Activated T-helper 2 cell treated with anti-CD3 and anti-CD28 coated beads, Interferon-gamma antibody, Interleukin-2, Interleukin-4, amounts not matched to agents 10 μg/mL and 5 μg/mL and 100 μg/mL, durations not matched to agents 14 hours and 24 hours and 36 hours (primary cell): Measurements from ENCODE around the gene YJU2. TPM values are rescaled to one million over a fixed set of nuclear protein-coding genes. Genes with fewer than 3 reads are reported as not detected.
A peak's percentile ranks its signal among the peaks of the same experiment; 100 is the strongest.
"Not testable (repeated sequence)": the region's sequence is repeated elsewhere in the genome, so short reads cannot be mapped to it uniquely, and the experiment has no call there.

Experiments
- DNase-seq: peaks from one replicate; pipeline ENCODE4 v3.0.0; 2021; ENCODE audit warnings: low spot score
- H3K27ac Mint-ChIP-seq: one replicate; pipeline ENCODE4 v1.8.0; 2021; ENCODE audit warnings: mixed read lengths
- H3K27me3 Mint-ChIP-seq: one replicate; pipeline ENCODE4 v1.8.0; 2021; ENCODE audit warnings: low read depth, mixed read lengths
- H3K36me3 Mint-ChIP-seq: one replicate; pipeline ENCODE4 v1.8.0; 2021; ENCODE audit warnings: low read depth, mixed read lengths
- H3K4me1 Mint-ChIP-seq: one replicate; pipeline ENCODE4 v1.8.0; 2021; ENCODE audit warnings: low read depth, mixed read lengths
- H3K4me3 Mint-ChIP-seq: one replicate; pipeline ENCODE4 v1.8.0; 2021; ENCODE audit warnings: low read depth, mild to moderate bottlenecking, moderate library complexity, mixed read lengths
- H3K9me3 Mint-ChIP-seq: one replicate; pipeline ENCODE4 v1.8.0; 2021; ENCODE audit warnings: mixed read lengths
- intact Hi-C: fragments of 100-400 bp; cut with micrococcal nuclease; formaldehyde crosslinking; loops from one replicate; pipeline ENCODE4 v1.15.1; 2023
- total RNA-seq: library from RNA; stranded (reverse); gene quantifications from 2 replicates; pipeline ENCODE4 v1.2.3, GENCODE V29; 2022

Gene YJU2
- total RNA-seq, 1 donor from 2014 or later = 29.7 TPM

DNA sequence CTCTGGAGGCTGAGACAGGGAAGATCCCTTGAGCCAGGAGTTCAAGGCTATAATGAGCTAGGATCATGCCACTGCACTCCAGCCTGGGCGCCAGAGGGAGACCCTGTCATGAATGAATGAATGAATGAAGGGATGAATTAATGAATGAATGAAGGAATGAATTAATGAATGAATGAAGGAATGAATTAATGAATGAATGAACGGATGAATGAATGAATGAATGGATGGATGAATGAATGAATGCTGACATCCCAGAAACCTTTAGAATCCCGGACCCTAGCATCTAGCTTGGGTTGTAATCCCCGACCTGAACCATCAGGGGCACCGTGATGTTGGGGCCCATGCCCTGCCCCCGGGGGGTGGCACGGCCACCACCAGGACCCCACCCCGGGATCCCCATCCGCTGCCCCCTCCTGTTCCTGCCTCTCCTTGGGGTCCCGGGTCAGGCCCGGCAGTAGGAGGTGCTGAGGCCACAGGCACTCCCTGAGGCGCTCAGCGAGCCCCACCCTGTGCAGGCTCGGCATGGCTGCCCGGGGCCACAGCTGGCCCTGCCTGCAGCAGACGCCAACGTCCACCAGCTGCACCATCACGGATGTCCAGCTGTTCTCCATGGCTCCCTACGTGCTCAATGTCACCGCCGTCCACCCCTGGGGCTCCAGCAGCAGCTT is 14.1 kb upstream of the YJU2 start:
- H3K9me3 Mint-ChIP-seq = no peaks in the 10 kb centered on the region
- no peak for DNase-seq
- no peak overlapping the region for H3K4me3 Mint-ChIP-seq
- intact Hi-C loops = no loop called here
- H3K27ac Mint-ChIP-seq = no peak overlapping the region
- no peaks in the 10 kb centered on the region for H3K27me3 Mint-ChIP-seq
- H3K4me1 Mint-ChIP-seq = peaks cover 2% of the 10 kb centered on the region
- peaks cover 6% of the 10 kb centered on the region for H3K36me3 Mint-ChIP-seq

DNA sequence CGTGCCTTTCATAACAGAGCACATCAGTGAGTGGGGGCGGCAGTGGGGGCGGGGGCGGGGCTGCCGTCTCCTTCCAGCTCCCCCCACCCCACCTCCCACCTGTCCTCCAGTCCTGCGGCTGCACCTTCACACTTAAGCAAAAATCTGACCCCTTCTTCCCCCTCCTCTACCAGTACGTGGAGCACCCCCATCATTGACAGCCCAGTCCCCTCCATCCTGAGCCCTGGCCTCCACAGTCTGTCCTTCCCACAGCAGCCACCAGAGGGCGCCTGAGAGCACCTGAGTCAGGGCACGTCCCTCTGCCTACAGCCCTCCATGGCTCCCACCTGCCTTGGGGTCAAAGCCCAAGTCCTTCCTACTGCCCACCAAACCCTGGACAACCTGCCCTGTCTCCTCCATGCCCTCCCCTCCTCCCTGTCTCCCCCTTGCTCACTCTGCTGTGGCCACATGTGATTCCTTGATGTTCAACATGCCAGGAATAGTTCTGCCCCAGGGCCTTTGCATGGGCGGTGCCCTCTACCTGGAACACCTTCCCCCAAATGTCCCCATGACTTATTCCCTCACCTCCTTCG is 13.5 kb upstream of the YJU2 start:
- Mint-ChIP-seq H3K36me3 (peaks cover 6% of the 10 kb centered on the region), H3K9me3 (no peaks in the 10 kb centered on the region), H3K4me1 (peaks cover 2% of the 10 kb centered on the region), H3K4me3 (no peak overlapping the region), H3K27me3 (no peaks in the 10 kb centered on the region), H3K27ac (peak overlapping the region; percentile 56)
- intact Hi-C loops = no loop called here
- peak; percentile 53 for DNase-seq

DNA sequence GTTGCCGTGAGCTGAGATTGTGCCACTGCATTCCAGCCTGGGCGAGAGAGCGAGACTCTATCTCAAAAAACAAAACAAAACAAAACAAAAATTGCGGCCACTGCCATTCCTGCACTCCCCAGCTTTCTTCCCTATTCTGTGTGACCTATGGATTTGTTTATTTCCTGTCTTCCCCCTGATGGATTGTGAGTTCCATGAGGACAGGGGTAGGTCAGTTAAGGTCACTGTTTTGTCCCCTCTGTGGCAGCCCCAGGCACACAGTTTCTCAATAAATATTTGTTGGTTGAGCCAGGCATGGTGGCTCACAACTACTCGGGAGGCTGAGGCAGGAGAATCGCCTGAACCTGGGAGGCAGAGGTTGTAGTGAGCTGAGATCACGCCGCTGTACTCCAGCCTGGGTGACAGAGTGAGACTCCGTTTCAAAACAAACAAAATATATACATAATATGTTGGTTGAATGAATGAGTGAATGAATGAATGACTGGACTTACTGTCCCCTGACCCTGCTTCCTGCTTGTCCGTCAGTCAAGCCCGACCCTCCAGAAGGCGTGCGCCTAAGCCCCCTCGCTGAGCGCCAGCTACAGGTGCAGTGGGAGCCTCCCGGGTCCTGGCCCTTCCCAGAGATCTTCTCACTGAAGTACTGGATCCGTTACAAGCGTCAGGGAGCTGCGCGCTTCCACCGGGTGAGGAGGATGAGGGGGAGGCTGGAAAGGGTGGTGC is 12.6 kb upstream of the YJU2 start:
- H3K27me3 Mint-ChIP-seq = no peaks in the 10 kb centered on the region
- no peaks in the 10 kb centered on the region for H3K9me3 Mint-ChIP-seq
- H3K36me3 Mint-ChIP-seq = peaks cover 6% of the 10 kb centered on the region
- intact Hi-C loops = no loop called here
- DNase-seq = no peak
- H3K4me1 Mint-ChIP-seq = peaks cover 2% of the 10 kb centered on the region
- no peak overlapping the region for H3K27ac Mint-ChIP-seq
- H3K4me3 Mint-ChIP-seq = no peak overlapping the region

DNA sequence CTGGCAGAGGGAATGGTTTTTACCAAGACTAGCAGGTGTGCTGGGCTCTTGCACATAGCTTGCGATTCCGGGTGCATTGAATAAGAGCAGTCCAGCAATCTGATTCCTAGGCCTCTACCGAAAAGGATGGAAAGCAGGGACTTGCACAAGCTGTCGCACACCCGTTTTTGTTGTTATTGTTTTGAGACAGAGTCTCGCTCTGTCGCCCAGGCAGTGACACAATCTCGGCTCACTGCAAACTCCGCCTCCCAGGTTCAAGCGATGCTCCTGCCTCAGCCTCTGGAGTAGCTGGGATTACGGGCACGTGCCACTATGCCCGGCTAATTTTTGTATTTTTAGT is 12.0 kb upstream of the YJU2 start:
- Mint-ChIP-seq H3K9me3 (no peaks in the 10 kb centered on the region), H3K36me3 (peaks cover 6% of the 10 kb centered on the region), H3K4me3 (no peak overlapping the region), H3K27me3 (no peaks in the 10 kb centered on the region), H3K27ac (no peak overlapping the region), H3K4me1 (no peaks in the 10 kb centered on the region)
- intact Hi-C loops = no loop called here
- no peak for DNase-seq

DNA sequence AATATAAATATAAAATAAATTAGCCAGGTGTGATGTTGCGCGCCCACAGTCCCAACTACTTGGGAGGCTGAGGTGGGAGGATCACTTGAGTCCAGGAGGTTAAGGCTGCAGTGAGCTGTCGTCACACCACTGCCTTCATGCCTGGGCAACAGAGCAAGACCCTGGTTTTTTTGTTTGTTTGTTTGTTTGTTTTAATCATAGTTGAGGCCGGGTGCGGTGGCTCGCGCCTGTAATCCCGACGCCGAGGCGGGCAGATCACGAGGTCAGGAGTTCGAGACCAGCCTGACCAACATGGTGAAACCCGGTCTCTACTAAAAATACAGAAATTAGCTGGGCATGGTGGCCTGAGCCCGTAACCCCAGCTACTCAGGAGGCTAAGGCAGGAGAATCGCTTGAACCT is 9.4 kb upstream of the YJU2 start:
- H3K27me3 Mint-ChIP-seq, DNase-seq, H3K4me1 Mint-ChIP-seq, intact Hi-C loops, H3K9me3 Mint-ChIP-seq, H3K4me3 Mint-ChIP-seq, H3K27ac Mint-ChIP-seq, H3K36me3 Mint-ChIP-seq: not testable (repeated sequence)

DNA sequence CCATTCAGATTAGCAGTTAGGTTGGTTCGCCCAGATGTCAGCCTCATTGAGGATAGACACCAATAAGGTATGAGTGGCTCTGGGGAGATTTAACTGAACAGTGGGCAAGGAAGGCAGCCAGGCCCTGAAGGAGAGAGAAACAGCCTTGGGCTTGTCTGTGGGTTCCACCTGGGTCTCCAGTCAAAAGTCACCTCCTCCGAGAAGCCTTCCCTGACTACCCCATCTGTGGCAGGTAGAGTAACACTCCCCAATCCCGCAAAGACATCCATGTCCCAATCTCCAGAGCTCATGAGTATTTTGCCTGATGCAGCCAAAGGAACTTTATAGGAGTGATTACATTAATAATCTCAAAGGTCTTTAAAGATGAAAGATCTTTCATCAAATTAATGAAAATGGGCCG is 8.0 kb upstream of the YJU2 start:
- Mint-ChIP-seq H3K36me3 (no peaks in the 10 kb centered on the region), H3K4me1 (no peaks in the 10 kb centered on the region), H3K9me3 (peaks cover 9% of the 10 kb centered on the region), H3K27me3 (no peaks in the 10 kb centered on the region), H3K4me3 (no peak overlapping the region), H3K27ac (no peak overlapping the region)
- DNase-seq = no peak
- intact Hi-C loops = no loop called here

DNA sequence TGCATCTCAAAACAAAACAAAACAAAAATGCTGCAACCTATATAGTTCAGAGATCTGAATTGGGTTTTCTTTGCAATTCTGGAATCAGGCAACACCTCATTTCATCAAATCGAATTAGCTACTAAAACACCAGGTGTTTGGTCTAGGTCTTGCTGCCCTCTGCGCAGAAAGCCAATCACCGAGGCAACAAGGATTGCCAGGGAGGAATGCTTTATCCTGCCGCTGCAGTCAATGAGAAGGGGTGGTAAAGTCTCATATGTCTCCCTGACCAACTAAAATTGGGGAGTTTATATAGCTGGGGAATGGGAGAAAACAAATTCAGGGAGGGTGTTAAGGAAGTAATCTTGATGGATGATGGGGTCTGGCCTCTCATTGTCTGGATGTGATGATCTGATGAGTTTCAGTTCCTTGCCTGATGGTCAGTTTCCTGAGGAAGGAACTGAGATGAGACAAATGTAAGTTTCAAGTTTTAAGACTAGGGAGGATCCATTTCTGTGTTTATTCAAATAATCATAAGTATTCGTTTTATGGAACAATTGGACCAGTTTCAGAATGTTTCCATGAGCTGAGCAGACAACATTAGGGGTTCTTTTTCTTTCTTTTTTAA is 5.0 kb upstream of the YJU2 start:
- intact Hi-C loops = no loop called here
- H3K4me3 Mint-ChIP-seq = no peak overlapping the region
- H3K27me3 Mint-ChIP-seq = no peaks in the 10 kb centered on the region
- H3K27ac Mint-ChIP-seq = no peak overlapping the region
- no peak for DNase-seq
- H3K9me3 Mint-ChIP-seq = peaks cover 9% of the 10 kb centered on the region
- H3K36me3 Mint-ChIP-seq = no peaks in the 10 kb centered on the region
- H3K4me1 Mint-ChIP-seq = peaks cover 5% of the 10 kb centered on the region

DNA sequence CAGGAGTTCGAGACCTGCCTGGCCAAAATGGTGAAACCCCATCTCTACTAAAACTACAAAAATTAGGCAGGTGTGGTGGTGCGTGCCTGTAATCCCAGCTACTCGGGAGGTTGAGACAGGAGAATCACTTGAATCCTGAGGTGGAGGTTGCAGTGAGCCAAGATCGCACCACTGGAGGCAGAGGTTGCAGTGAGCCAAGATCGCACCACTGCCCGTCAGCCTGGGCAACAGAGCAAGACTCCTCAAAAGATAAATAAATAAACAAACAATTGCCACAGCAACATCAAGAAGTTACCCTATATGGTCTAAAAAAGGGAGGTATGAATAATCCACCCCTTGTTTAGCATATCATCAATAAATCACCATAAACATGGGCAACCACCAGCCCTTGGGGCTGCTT is 942 bp upstream of the YJU2 start:
- H3K27ac Mint-ChIP-seq, H3K27me3 Mint-ChIP-seq, H3K9me3 Mint-ChIP-seq, DNase-seq: not testable (repeated sequence)
- intact Hi-C loops = loop anchor here (2.0 to 5.0 kb wide), 2 partner anchors 157 to 179 kb away; partner anchors contain the start of genes CHAF1A and ZBTB7A
- H3K4me3 Mint-ChIP-seq = peak overlapping the region; percentile 8
- H3K36me3 Mint-ChIP-seq = peaks cover 27% of the 10 kb centered on the region
- peaks cover 10% of the 10 kb centered on the region for H3K4me1 Mint-ChIP-seq

DNA sequence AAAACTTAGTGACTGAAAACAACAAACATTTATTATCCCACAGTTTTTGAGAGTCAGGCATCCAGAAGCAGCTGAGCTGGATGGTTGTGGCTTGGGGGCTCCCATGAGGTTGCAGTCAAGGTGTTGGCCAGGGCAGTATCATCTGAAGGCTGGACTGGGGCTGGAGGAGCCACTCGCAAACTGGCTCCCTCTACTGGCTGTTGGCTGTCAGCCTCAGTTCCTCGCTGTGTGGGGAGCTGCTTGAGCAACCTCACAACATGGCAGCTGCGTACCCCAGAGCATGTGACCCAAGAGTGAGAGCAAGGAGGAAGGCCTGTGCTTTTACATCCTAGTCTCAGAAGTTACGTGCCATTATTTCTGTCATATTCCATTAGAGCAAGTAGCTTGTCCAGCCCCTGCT is 9.7 kb downstream of the YJU2 start:
- Mint-ChIP-seq H3K4me1 (no peaks in the 10 kb centered on the region), H3K27me3 (no peaks in the 10 kb centered on the region), H3K4me3 (no peak overlapping the region), H3K36me3 (peaks cover 74% of the 10 kb centered on the region), H3K27ac (no peak overlapping the region), H3K9me3 (peaks cover 10% of the 10 kb centered on the region)
- intact Hi-C loops = no loop called here
- DNase-seq = no peak

DNA sequence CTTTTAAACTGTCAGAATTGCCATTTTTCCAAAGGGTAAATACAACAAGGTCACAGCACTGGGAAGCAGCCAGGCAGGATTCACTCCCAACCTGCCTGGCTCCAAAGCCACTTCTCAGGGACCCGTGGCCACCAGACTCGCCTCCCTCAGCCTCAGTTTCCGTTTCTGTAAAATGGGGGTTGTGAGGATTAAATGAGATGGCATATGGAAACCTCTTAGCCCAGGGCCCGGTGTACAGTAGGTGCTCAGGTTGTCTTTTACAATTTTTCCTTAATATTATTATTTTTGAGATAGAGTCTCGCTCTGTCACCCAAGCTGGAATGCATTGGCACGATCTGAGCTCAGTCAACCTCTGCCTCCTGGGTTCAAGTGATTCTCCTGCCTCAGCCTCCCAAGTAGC is 10.1 kb downstream of the YJU2 start:
- Mint-ChIP-seq H3K4me3 (no peak overlapping the region), H3K36me3 (peaks cover 72% of the 10 kb centered on the region), H3K9me3 (peaks cover 10% of the 10 kb centered on the region), H3K4me1 (no peaks in the 10 kb centered on the region), H3K27ac (no peak overlapping the region), H3K27me3 (no peaks in the 10 kb centered on the region)
- intact Hi-C loops = no loop called here
- no peak for DNase-seq

DNA sequence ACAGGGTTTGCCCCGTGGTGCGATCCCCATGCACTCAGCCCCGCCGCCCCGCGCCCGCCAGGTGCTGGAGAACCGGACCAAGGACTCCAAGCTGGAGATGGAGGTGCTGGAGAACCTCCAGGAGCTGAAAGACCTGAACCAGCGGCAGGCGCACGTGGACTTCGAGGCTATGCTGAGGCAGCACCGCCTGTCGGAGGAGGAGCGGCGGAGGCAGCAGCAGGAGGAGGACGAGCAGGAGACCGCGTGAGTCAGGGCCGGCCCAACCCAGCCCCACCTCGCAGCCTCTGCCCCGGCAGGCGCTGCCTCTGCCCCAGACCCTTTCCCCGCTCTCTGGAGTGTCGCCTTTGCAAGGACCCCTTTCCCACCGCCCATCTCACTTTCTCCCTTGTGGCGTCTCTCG is 11.3 kb downstream of the YJU2 start:
- Mint-ChIP-seq H3K9me3 (peaks cover 10% of the 10 kb centered on the region), H3K27me3 (no peaks in the 10 kb centered on the region), H3K4me3 (no peak overlapping the region), H3K4me1 (no peaks in the 10 kb centered on the region), H3K27ac (no peak overlapping the region), H3K36me3 (peaks cover 63% of the 10 kb centered on the region)
- no peak for DNase-seq
- intact Hi-C loops = no loop called here

DNA sequence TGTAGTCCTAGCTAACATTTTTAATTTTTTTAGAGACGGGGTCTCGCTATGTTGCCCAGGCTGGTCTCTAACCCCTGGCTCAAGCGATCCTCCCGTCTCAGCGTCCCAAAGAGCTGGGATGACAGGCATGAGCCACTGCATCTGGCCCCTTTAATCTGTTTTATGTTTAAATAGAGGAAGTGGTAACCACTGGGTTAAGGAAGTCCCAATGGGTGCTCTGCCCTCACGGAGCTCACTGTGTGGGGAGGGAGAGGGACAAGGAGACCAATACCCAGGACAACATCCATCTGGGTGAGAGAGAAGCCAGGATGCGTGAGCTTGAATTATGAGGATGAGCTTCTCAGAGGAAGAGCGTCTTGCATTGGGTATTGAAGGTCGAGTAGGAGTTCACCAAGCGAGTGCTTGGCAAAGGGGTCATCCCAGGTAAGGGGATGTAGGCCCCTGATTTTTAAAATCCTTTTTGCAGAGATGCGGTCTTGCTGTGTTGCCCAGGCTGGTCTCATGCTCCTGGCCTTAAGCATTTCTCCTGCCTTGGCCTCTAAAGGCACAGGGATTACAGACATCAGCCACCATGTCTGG is 13.8 kb downstream of the YJU2 start:
- H3K9me3 Mint-ChIP-seq = no peaks in the 10 kb centered on the region
- H3K27me3 Mint-ChIP-seq = no peaks in the 10 kb centered on the region
- intact Hi-C loops = no loop called here
- H3K4me3 Mint-ChIP-seq = no peak overlapping the region
- H3K36me3 Mint-ChIP-seq = peaks cover 49% of the 10 kb centered on the region
- no peak for DNase-seq
- H3K27ac Mint-ChIP-seq = no peak overlapping the region
- H3K4me1 Mint-ChIP-seq = no peaks in the 10 kb centered on the region

DNA sequence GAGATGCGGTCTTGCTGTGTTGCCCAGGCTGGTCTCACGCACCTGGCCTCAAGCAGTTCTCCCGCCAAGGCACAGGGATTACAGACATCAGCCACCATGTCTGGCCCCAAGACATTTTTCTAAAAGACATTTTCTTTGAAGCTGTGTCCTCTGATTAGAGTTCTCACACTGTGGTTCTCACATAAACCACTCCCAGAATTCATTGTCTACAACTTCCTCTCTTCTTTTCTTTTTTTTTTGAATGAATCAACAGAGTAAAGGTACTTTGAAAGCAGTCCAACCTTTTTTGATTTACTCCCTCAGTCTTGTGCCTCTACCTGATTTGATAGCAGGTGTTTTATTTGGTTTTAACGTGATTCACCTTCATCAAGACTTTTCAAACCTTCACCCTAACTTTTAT is 17.9 kb downstream of the YJU2 start:
- Mint-ChIP-seq H3K4me3 (no peak overlapping the region), H3K27me3 (no peaks in the 10 kb centered on the region), H3K9me3 (no peaks in the 10 kb centered on the region), H3K4me1 (peaks cover 3% of the 10 kb centered on the region), H3K27ac (peak overlapping the region; percentile 67), H3K36me3 (peaks cover 47% of the 10 kb centered on the region)
- DNase-seq = no peak
- intact Hi-C loops = loop anchor here (5.0 kb wide), 1 partner anchor 137 kb away; the partner anchor contains the start of genes CHAF1A and SH3GL1
